HEK293 (cell line): ENCODE results near the gene ADPGK.
A peak's percentile ranks its signal among the peaks of the same experiment; 100 is the strongest.

Experiments used
- CTCF ChIA-PET: fragments of 350-600 bp; formaldehyde crosslinking; extraction: SDS; loops from one replicate; lab custom pipeline; 2021; ENCODE audit warnings: antibody characterized with exemption; lab: Yijun Ruan, JAX
- POLR2A ChIA-PET: fragments of 300-600 bp; formaldehyde crosslinking; extraction: SDS; loops from one replicate; lab custom pipeline; 2020; ENCODE audit warnings: antibody characterized with exemption, inconsistent platforms; lab: Yijun Ruan, JAX
- H3K27ac ChIP-seq: fragments of 200-500 bp; sonication (Bioruptor generic); 2 replicates; pipeline ENCODE4 v1.5.1; 2014; ENCODE audit warnings: low read depth, low read length, control low read depth, inconsistent platforms; ENCODE audit errors: extremely low read depth
- H3K36me3 ChIP-seq, 2 experiments: fragments of 200-500 bp in 1 of 2; sonication (Bioruptor generic) in 1 of 2; 1 replicate in 1 of 2; 2 replicates in 1 of 2; pipeline ENCODE4 v1.5.1; 2014 to 2017; ENCODE audit warnings: inconsistent platforms in 2 of 2, low read length in 2 of 2; ENCODE audit not compliant: control insufficient read depth in 2 of 2, insufficient read depth in 1 of 2
- H3K4me1 ChIP-seq: fragments of 200-500 bp; sonication (Bioruptor generic); 2 replicates; pipeline ENCODE4 v1.5.1; 2014; ENCODE audit warnings: mild to moderate bottlenecking, low read length, inconsistent platforms; ENCODE audit not compliant: control insufficient read depth, insufficient read depth
- H3K4me3 ChIP-seq: 2 replicates; pipeline ENCODE4 v1.5.1; 2011; ENCODE audit warnings: low read depth, mild to moderate bottlenecking, control low read depth, low read length, moderate library complexity
- H3K9me3 ChIP-seq: fragments of 200-500 bp; sonication (Bioruptor generic); 2 replicates; pipeline ENCODE4 v1.5.1; 2014; ENCODE audit warnings: low read depth, low read length, inconsistent platforms; ENCODE audit not compliant: control insufficient read depth, insufficient read depth
- FEZF1 ChIP-seq: fragments of 450-650 bp; formaldehyde crosslinking; IDR thresholded peaks from 2 replicates; pipeline ENCODE4 v1.5.1; 2016; ENCODE audit warnings: missing biosample characterization, missing genetic modification characterization
- HOXC10 ChIP-seq: sonication (generic); formaldehyde crosslinking; IDR thresholded peaks from 2 replicates; pipeline ENCODE4 v1.8.1; 2023; ENCODE audit warnings: mild to moderate bottlenecking, missing genetic modification reagents
- KLF10 ChIP-seq: fragments of 450-650 bp; IDR thresholded peaks from 2 replicates; pipeline ENCODE4 v1.5.1; 2018; ENCODE audit warnings: missing biosample characterization, mild to moderate bottlenecking, missing genetic modification characterization
- KLF16 ChIP-seq: fragments of 450-650 bp; formaldehyde crosslinking; IDR thresholded peaks from 2 replicates; pipeline ENCODE4 v1.5.1; 2017; ENCODE audit warnings: missing biosample characterization, missing genetic modification characterization
- MEIS1 ChIP-seq: sonication (generic); formaldehyde crosslinking; IDR thresholded peaks from 2 replicates; pipeline ENCODE4 v1.8.1; 2022; ENCODE audit warnings: missing genetic modification reagents, mild to moderate bottlenecking, borderline replicate concordance
- PRDM1 ChIP-seq: fragments of 450-650 bp; formaldehyde crosslinking; IDR thresholded peaks from 2 replicates; pipeline ENCODE4; 2016; ENCODE audit warnings: missing biosample characterization, missing genetic modification characterization
- ZBTB7A ChIP-seq: fragments of 450-650 bp; formaldehyde crosslinking; IDR thresholded peaks from 2 replicates; pipeline ENCODE4 v1.5.1; 2016; ENCODE audit warnings: low read depth, missing biosample characterization, missing genetic modification characterization
- ZNF10 ChIP-seq: fragments of 450-650 bp; formaldehyde crosslinking; IDR thresholded peaks from 2 replicates; pipeline ENCODE4 v1.5.1; 2017; ENCODE audit warnings: missing biosample characterization, missing genetic modification characterization
- ZNF121 ChIP-seq: fragments of 450-650 bp; formaldehyde crosslinking; IDR thresholded peaks from 2 replicates; pipeline ENCODE4 v1.5.1; 2016; ENCODE audit warnings: missing biosample characterization, missing genetic modification characterization
- ZNF157 ChIP-seq: fragments of 450-650 bp; formaldehyde crosslinking; IDR thresholded peaks from 2 replicates; pipeline ENCODE4 v1.5.1; 2016; ENCODE audit warnings: missing biosample characterization, missing genetic modification characterization
- ZNF23 ChIP-seq: fragments of 450-650 bp; formaldehyde crosslinking; IDR thresholded peaks from 2 replicates; pipeline ENCODE4 v1.5.1; 2016; ENCODE audit warnings: missing biosample characterization, missing genetic modification characterization, borderline replicate concordance
- ZNF248 ChIP-seq: fragments of 450-650 bp; formaldehyde crosslinking; IDR thresholded peaks from 2 replicates; pipeline ENCODE4 v1.5.1; 2017; ENCODE audit warnings: missing biosample characterization, missing genetic modification characterization
- ZNF274 ChIP-seq, 2 experiments: fragments of 200-500 bp in 1 of 2; fragments of 450-650 bp in 1 of 2; sonication (Bioruptor generic) in 1 of 2; formaldehyde crosslinking in 1 of 2; IDR thresholded peaks; 2 replicates each; pipeline versions ENCODE4 v1.5.1 to v1.6.1; 2014 to 2016; ENCODE audit warnings: borderline replicate concordance in 1 of 2, inconsistent platforms in 1 of 2, low read length in 1 of 2, missing biosample characterization in 1 of 2, missing genetic modification characterization in 1 of 2
- ZNF391 ChIP-seq: fragments of 450-650 bp; formaldehyde crosslinking; IDR thresholded peaks from 2 replicates; pipeline ENCODE4 v1.5.1; 2016; ENCODE audit warnings: low read depth, missing biosample characterization, missing genetic modification characterization, borderline replicate concordance
- ZNF514 ChIP-seq: fragments of 450-650 bp; formaldehyde crosslinking; IDR thresholded peaks from 2 replicates; pipeline ENCODE4 v1.5.1; 2016; ENCODE audit warnings: missing biosample characterization, missing genetic modification characterization
- ZNF558 ChIP-seq: fragments of 450-650 bp; formaldehyde crosslinking; IDR thresholded peaks from 2 replicates; pipeline ENCODE4 v1.5.1; 2016; ENCODE audit warnings: missing biosample characterization, missing genetic modification characterization
- ZNF629 ChIP-seq: fragments of 450-650 bp; formaldehyde crosslinking; IDR thresholded peaks from 2 replicates; pipeline ENCODE4 v1.5.1; 2017; ENCODE audit warnings: missing biosample characterization, missing genetic modification characterization
- ZNF768 ChIP-seq: fragments of 450-650 bp; formaldehyde crosslinking; IDR thresholded peaks from 2 replicates; pipeline ENCODE4 v1.5.1; 2018; ENCODE audit warnings: missing biosample characterization, mild to moderate bottlenecking, missing genetic modification characterization
- ZSCAN16 ChIP-seq: fragments of 450-650 bp; formaldehyde crosslinking; IDR thresholded peaks from 2 replicates; pipeline ENCODE4 v1.5.1; 2016; ENCODE audit warnings: missing biosample characterization, missing genetic modification characterization
- TF ChIP-seq, protein P1 (sequence below): fragments of 450-650 bp; formaldehyde crosslinking; IDR thresholded peaks from 2 replicates; pipeline ENCODE4 v1.5.1; 2016; ENCODE audit warnings: missing biosample characterization, missing genetic modification characterization, borderline replicate concordance
- TF ChIP-seq, protein P2 (sequence below): fragments of 450-650 bp; formaldehyde crosslinking; IDR thresholded peaks from 2 replicates; pipeline ENCODE4 v1.5.1; 2016; ENCODE audit warnings: missing biosample characterization, missing genetic modification characterization

ADPGK gene

DNA sequence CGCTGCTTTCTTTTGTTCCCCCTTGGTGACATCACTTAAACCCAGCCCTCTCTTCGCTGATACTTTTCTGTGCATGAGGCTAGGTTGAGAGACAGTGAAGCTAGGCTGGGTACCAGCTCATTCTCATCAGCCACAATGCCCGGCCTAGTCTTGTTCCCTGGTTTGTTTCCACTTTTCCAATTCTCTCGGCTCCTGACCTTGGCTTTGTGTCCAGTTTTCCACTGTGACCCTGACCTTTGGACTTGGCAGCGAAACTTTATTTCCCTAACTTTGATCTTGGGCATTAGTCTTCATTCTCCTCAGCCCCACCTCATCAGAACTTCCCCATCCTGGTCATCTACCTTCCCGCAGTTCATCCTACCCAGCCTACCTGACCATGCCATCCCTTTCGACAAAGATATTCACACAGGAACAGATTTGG, 908 bp upstream of the ADPGK start (continued):
- TF ChIP-seq, protein P1, sequence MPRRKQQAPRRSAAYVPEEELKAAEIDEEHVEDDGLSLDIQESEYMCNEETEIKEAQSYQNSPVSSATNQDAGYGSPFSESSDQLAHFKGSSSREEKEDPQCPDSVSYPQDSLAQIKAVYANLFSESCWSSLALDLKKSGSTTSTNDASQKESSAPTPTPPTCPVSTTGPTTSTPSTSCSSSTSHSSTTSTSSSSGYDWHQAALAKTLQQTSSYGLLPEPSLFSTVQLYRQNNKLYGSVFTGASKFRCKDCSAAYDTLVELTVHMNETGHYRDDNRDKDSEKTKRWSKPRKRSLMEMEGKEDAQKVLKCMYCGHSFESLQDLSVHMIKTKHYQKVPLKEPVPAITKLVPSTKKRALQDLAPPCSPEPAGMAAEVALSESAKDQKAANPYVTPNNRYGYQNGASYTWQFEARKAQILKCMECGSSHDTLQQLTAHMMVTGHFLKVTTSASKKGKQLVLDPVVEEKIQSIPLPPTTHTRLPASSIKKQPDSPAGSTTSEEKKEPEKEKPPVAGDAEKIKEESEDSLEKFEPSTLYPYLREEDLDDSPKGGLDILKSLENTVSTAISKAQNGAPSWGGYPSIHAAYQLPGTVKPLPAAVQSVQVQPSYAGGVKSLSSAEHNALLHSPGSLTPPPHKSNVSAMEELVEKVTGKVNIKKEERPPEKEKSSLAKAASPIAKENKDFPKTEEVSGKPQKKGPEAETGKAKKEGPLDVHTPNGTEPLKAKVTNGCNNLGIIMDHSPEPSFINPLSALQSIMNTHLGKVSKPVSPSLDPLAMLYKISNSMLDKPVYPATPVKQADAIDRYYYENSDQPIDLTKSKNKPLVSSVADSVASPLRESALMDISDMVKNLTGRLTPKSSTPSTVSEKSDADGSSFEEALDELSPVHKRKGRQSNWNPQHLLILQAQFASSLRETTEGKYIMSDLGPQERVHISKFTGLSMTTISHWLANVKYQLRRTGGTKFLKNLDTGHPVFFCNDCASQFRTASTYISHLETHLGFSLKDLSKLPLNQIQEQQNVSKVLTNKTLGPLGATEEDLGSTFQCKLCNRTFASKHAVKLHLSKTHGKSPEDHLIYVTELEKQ = peak; percentile 17; the same call in 1 of the 2 replicates
- no peak for TF ChIP-seq MEIS1 (CRISPR knock-in tag)

DNA sequence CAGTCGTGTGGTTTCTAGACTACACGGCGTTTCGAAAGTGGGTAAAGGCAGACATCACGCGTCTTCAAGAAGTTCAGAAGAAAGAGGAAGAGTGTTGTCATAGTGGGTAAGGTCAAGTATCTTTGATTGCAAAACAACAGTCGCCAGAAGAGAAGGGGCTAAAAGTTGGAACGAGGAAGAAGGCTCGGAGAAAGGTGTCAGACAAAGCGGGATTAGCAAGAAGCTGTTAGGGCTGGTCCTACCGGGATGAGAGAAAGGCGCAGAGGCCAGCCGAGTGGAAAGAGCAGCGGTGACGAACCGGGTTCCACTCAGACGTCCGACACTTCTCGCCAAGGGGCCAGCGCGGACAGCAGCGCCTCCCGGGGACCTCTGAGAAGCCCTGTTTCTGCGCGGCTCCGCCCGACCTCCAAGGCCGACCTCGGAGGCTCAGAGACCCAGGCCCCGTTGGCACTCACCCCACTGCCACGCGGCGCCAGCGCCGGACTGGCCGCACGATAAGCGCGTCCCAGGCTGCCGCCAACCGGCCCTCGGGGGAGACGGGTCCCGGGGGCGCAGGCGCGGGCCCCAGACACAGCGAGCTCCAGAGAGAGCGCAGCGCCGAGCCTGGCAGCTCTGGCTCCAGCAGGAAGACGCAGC, 436 bp downstream of the ADPGK start:
- Histone ChIP-seq H3K9me3 (no peaks in the 10 kb centered on the region), H3K4me3 (peak overlapping the region; percentile 58), H3K27ac (peak overlapping the region; percentile 67), H3K36me3 (peaks cover 4 to 26% of the 10 kb centered on the region in 2 experiments; a peak in 2 of 3 replicates), H3K4me1 (no peaks in the 10 kb centered on the region)
- CTCF ChIA-PET = interaction anchor here (0.8 to 1.6 kb wide), 6 partner anchors 32 to 853 kb away, joined by 3 to 4 read pairs (median 3); no protein-coding TSS in a partner anchor
- no peak for TF ChIP-seq ZNF121 (tag by site-specific recombination)
- TF ChIP-seq ZNF248 (tag by site-specific recombination) = no peak
- TF ChIP-seq ZNF558 (tag by site-specific recombination) = no peak
- no peak for TF ChIP-seq ZNF629 (tag by site-specific recombination)
- TF ChIP-seq PRDM1 (tag by site-specific recombination) = peak; percentile 70; the same call in 1 of the 2 replicates
- TF ChIP-seq HOXC10 = no peak
- TF ChIP-seq ZNF23 = no peak
- no peak for TF ChIP-seq ZNF274 (IDR thresholded peaks at IDR 0.05; ENCODE audit: low read length)
- no peak for TF ChIP-seq ZNF274 (tag by site-specific recombination; IDR thresholded peaks at IDR 0.05; ENCODE audit: borderline replicate concordance)
- TF ChIP-seq ZNF391 = no peak; the same call in 1 of the 2 replicates
- no peak for TF ChIP-seq ZSCAN16
- TF ChIP-seq ZNF10 = no peak
- peak; percentile 2; the same call in 1 of the 2 replicates for TF ChIP-seq ZNF768
- TF ChIP-seq ZBTB7A = no peak; the same call in 1 of the 2 replicates
- TF ChIP-seq FEZF1 (tag by site-specific recombination) = no peak
- TF ChIP-seq KLF10 (tag by site-specific recombination) = no peak
- TF ChIP-seq, protein P2, sequence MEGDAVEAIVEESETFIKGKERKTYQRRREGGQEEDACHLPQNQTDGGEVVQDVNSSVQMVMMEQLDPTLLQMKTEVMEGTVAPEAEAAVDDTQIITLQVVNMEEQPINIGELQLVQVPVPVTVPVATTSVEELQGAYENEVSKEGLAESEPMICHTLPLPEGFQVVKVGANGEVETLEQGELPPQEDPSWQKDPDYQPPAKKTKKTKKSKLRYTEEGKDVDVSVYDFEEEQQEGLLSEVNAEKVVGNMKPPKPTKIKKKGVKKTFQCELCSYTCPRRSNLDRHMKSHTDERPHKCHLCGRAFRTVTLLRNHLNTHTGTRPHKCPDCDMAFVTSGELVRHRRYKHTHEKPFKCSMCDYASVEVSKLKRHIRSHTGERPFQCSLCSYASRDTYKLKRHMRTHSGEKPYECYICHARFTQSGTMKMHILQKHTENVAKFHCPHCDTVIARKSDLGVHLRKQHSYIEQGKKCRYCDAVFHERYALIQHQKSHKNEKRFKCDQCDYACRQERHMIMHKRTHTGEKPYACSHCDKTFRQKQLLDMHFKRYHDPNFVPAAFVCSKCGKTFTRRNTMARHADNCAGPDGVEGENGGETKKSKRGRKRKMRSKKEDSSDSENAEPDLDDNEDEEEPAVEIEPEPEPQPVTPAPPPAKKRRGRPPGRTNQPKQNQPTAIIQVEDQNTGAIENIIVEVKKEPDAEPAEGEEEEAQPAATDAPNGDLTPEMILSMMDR = peak; percentile 93
- no peak for TF ChIP-seq ZNF157 (tag by site-specific recombination)
- no peak for TF ChIP-seq ZNF514
- TF ChIP-seq KLF16 = no peak
- POLR2A ChIA-PET = interaction anchor here (0.5 to 1.2 kb wide), 4 partner anchors 10 to 178 kb away, joined by 3 to 4 read pairs (median 4); partner anchors contain the start of genes BBS4 and HIGD2B
